Measurements from ENCODE around the gene VPS36. TPM values are rescaled to one million over a fixed set of nuclear protein-coding genes. Genes with fewer than 3 reads are reported as not detected.

The VPS36 gene
- total RNA-seq, 4 donors from 2014 or later: 42.6 to 57.6 (median 48.8) TPM

DNA sequence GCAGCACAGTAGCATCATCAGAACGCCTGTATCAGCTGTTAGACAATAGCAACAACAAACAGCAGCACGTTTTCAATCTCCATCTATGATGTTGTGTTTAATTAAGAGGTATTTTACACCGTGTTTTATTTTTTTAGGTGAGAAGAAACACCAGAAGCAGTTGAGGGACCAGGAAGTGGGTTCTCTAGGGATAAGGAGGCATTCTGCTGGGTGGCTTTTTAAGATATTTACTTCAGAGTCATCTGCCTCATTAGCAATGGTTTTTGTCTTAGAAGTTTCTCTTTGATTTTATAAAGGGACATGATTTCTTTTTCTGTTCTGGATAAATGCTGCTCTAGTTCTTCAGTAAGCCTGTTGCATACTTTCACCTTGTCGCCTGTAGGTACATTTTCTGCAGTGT is 13.1 kb upstream of the VPS36 start:
- Histone ChIP-seq H3K4me3 (no peak overlapping the region), H3K27ac (no peak overlapping the region)
- 81 to 87% methylated on average over 4 of the region's 4 CpGs for WGBS, 2 donors

DNA sequence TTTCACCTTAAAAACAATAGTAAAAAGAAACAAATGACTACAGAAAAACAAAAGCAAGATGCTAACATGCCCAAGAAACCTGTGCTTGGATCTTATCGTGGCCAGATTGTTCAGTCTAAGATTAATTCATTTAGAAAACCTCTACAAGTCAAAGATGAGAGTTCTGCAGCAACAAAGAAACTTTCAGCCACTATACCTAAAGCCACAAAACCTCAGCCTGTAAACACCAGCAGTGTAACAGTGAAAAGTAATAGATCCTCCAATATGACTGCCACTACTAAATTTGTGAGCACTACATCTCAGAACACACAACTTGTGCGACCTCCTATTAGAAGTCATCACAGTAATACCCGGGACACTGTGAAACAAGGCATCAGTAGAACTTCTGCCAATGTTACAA is 10.8 kb upstream of the VPS36 start:
- WGBS, 2 donors: 83 to 88% methylated on average over 3 of the region's 3 CpGs
- Histone ChIP-seq H3K27me3 (no peaks in the 10 kb centered on the region), H3K36me3 (peaks cover 0 to 59% (median 0%) of the 10 kb centered on the region in 3 donors), H3K9me3 (no peaks in the 10 kb centered on the region), H3K4me1 (peaks cover 0 to 4% (median 0%) of the 10 kb centered on the region in 4 donors), H3K27ac (no peak overlapping the region), H3K4me3 (no peak overlapping the region)
- no peak for DNase-seq (ENCODE audit: low spot score in 2 of 2)
- TF ChIP-seq POLR2A (IDR thresholded peaks at IDR 0.05) (no peak), EP300 (IDR thresholded peaks at IDR 0.05) (no peak)
- TF ChIP-seq, protein P1, sequence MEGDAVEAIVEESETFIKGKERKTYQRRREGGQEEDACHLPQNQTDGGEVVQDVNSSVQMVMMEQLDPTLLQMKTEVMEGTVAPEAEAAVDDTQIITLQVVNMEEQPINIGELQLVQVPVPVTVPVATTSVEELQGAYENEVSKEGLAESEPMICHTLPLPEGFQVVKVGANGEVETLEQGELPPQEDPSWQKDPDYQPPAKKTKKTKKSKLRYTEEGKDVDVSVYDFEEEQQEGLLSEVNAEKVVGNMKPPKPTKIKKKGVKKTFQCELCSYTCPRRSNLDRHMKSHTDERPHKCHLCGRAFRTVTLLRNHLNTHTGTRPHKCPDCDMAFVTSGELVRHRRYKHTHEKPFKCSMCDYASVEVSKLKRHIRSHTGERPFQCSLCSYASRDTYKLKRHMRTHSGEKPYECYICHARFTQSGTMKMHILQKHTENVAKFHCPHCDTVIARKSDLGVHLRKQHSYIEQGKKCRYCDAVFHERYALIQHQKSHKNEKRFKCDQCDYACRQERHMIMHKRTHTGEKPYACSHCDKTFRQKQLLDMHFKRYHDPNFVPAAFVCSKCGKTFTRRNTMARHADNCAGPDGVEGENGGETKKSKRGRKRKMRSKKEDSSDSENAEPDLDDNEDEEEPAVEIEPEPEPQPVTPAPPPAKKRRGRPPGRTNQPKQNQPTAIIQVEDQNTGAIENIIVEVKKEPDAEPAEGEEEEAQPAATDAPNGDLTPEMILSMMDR (IDR thresholded peaks at IDR 0.05): no peak

More for the DNA sequence above, 13.1 kb upstream of the VPS36 start:
- Histone ChIP-seq H3K36me3 (peaks cover 0 to 57% (median 0%) of the 10 kb centered on the region in 3 donors), H3K9me3 (no peaks in the 10 kb centered on the region), H3K27me3 (no peaks in the 10 kb centered on the region), H3K4me1 (no peaks in the 10 kb centered on the region)
- no peak for DNase-seq (ENCODE audit: low spot score in 2 of 2)
- no peak for TF ChIP-seq POLR2A (IDR thresholded peaks at IDR 0.05)
- no peak for TF ChIP-seq EP300 (IDR thresholded peaks at IDR 0.05)
- TF ChIP-seq, protein P1 (IDR thresholded peaks at IDR 0.05): no peak

DNA sequence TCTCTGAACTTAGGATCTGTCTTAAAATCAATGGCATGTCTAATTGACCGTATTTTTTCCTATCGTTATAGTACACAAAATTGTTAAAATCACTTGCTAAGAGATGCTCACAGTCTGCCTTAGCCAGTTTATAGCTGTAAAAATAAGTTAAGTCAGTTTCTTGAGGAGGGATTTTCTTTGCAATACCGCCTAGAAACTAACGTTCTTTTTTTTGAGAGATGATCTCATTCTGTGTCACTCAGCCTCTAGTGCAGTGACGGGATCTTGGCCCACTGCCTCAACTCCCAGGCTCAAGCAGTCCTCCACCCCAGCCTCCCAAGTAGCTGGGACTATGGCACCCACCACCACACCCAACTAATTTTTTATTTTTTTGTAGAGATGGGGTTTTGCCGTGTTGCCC is 9.2 kb upstream of the VPS36 start:
- no peak overlapping the region for H3K27ac ChIP-seq
- DNase-seq (ENCODE audit: low spot score in 2 of 2): no peak
- H3K27me3 ChIP-seq: no peaks in the 10 kb centered on the region
- no peaks in the 10 kb centered on the region for H3K9me3 ChIP-seq
- H3K4me3 ChIP-seq: no peak overlapping the region
- WGBS, 2 donors: 75 to 77% methylated on average over 6 of the region's 6 CpGs
- peaks cover 0 to 54% (median 0%) of the 10 kb centered on the region in 3 donors for H3K36me3 ChIP-seq
- H3K4me1 ChIP-seq: peaks cover 0 to 9% (median 0%) of the 10 kb centered on the region in 4 donors
- no peak for TF ChIP-seq EP300 (IDR thresholded peaks at IDR 0.05)
- TF ChIP-seq, protein P1 (IDR thresholded peaks at IDR 0.05): no peak
- TF ChIP-seq POLR2A (IDR thresholded peaks at IDR 0.05): no peak

DNA sequence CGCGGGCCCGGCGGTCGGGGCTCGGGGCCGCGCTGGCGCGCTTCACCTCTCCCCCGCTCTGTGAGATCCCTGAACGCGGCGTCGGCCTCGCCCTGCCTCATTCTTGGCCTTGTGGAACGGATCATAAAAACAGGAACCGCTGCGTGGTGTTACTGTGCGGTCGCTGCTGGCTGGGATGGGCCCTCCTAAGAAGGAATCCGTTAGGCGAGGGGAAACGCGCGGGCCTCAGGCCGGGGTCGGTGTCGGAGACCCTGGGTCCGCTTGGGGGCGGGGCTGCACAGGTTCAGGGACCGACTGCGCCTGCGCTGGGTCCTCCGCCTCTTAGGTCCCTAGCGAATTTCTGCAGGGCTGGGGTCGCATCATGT is 5.2 kb upstream of the VPS36 start:
- 1% methylated on average over 32 to 33 of the region's 37 CpGs for WGBS, 2 donors
- Histone ChIP-seq H3K27ac (peak overlapping the region; percentile 71 to 90 (median 90)), H3K4me1 (peaks cover 0 to 22% (median 2%) of the 10 kb centered on the region in 4 donors), H3K9me3 (no peaks in the 10 kb centered on the region), H3K4me3 (peak overlapping the region; percentile 52 to 81 (median 65)), H3K36me3 (peaks cover 0 to 20% (median 0%) of the 10 kb centered on the region in 3 donors), H3K27me3 (no peaks in the 10 kb centered on the region)
- no peak for TF ChIP-seq EP300 (IDR thresholded peaks at IDR 0.05)
- TF ChIP-seq, protein P1 (IDR thresholded peaks at IDR 0.05): no peak
- TF ChIP-seq POLR2A (IDR thresholded peaks at IDR 0.05): no peak
- peak in 1 of 2 donors; percentile 15 for DNase-seq (ENCODE audit: low spot score in 2 of 2)

DNA sequence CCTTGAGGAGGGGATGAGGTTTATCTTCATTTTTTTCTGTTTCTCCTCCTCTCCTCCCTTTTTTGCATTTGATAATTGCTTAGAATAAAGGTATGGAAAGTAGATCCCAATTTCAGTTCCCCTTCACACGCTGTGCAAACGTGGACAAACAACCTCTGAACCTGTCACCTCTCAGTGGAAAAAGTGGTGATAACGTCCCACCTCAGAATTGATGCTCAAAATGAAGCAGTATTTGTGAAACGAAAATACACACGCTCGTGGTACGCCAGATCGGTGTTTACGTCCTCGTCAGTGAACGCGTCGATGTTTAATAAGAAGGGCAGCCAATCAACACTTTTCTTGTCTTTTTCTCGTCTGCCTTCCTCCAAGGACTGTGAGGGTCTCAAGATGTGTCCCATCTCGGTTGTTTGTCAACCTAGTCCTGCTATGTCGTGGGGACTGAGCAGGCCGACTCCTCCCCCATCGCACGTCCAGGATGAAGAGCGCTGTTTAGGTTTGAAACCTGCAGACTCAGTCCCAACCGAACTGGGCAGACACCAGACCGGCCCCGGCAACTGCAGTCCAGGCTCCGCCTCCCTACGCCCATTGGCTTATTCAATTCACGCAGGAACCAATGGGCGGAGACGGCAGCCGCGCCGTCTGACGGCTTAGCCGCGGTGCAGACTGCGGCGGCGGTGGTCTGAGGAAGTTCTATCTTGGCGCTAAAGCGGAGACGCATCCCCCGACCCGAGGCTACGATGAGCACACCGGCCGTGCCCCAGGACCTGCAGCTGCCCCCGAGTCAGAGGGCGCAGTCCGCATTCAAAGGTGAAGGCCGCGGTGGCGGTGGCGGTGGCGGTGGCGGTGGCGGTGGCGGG is 4.6 kb upstream of the VPS36 start, which contains the start of gene CKAP2:
Gene CKAP2 (plus strand): TSS at position 659 of the 857 bp plus-strand sequence. CDS start 79 bp downstream, at position 738.
- peak; percentile 38 to 78 for TF ChIP-seq POLR2A (IDR thresholded peaks at IDR 0.05)
- peak in 1 of 2 donors; percentile 85 for TF ChIP-seq EP300 (IDR thresholded peaks at IDR 0.05)
- TF ChIP-seq, protein P1 (IDR thresholded peaks at IDR 0.05): peak in 1 of 5 experiments; percentile 14
- Histone ChIP-seq H3K36me3 (peaks cover 0 to 20% (median 0%) of the 10 kb centered on the region in 3 donors), H3K9me3 (no peaks in the 10 kb centered on the region), H3K27me3 (no peaks in the 10 kb centered on the region), H3K4me3 (peak within 1 kb of the TSS; percentile 52 to 81 (median 65)), H3K27ac (peak within 1 kb of the TSS; percentile 71 to 90 (median 90)), H3K4me1 (peaks cover 0 to 23% (median 2%) of the 10 kb centered on the region in 4 donors)
- peak; percentile 88 to 89 for DNase-seq (ENCODE audit: low spot score in 2 of 2)
- WGBS, 2 donors: 0 to 1% methylated on average over 27 to 39 of the region's 56 CpGs
